Activated B cell treated with CpG ODN at 0.5 μM for 24 hours (primary cell): ENCODE measurements around the gene DGAT2. TPM values are rescaled to one million over a fixed set of nuclear protein-coding genes. Genes with fewer than 3 reads are reported as not detected.

Experiments used
- ATAC-seq: fragments of 200-7000 bp; cut with Tn5 transposase; one replicate; pipeline ENCODE4 v1.10.0; 2021; ENCODE audit warnings: low read depth, mild to moderate bottlenecking, moderate library complexity
- CTCF ChIA-PET: fragments of 350-600 bp; sonication (Branson Sonifier 250); formaldehyde crosslinking; loops from one replicate; lab custom pipeline; 2021; ENCODE audit warnings: antibody characterized with exemption; lab: Charles Lee
- POLR2A ChIA-PET: fragments of 350-600 bp; sonication (Branson Sonifier 250); formaldehyde crosslinking; loops from one replicate; lab custom pipeline; 2021; ENCODE audit warnings: antibody characterized with exemption; lab: Charles Lee
- DNase-seq: peaks from one replicate; pipeline ENCODE4 v3.0.0; 2022
- H3K27ac Mint-ChIP-seq: one replicate; pipeline ENCODE4 v1.8.0; 2020; ENCODE audit warnings: mixed read lengths
- H3K27me3 Mint-ChIP-seq: one replicate; pipeline ENCODE4 v1.8.0; 2021; ENCODE audit warnings: mixed read lengths
- H3K36me3 Mint-ChIP-seq: one replicate; pipeline ENCODE4 v1.8.0; 2021; ENCODE audit warnings: low read depth, mixed read lengths
- H3K4me1 Mint-ChIP-seq: one replicate; pipeline ENCODE4 v1.8.0; 2021; ENCODE audit warnings: mixed read lengths
- H3K4me3 Mint-ChIP-seq: one replicate; pipeline ENCODE4 v1.8.0; 2020; ENCODE audit warnings: mild to moderate bottlenecking, mixed read lengths
- H3K9me3 Mint-ChIP-seq: one replicate; pipeline ENCODE4 v1.8.0; 2020; ENCODE audit warnings: mixed read lengths
- CTCF ChIP-seq: fragments of 200-600 bp; IDR thresholded peaks from one replicate; pipeline ENCODE4 v1.8.0; 2022; ENCODE audit warnings: antibody characterized with exemption, mild to moderate bottlenecking
- intact Hi-C: fragments of 100-400 bp; cut with micrococcal nuclease; formaldehyde crosslinking; loops from one replicate; pipeline ENCODE4 v1.15.1; 2024
- total RNA-seq: library from RNA; stranded (reverse); gene quantifications from 2 replicates; pipeline ENCODE4 v1.2.3, GENCODE V29; 2022

Gene DGAT2
- total RNA-seq, 1 donor from 2014 or later: 7.9 TPM

- no peak for ATAC-seq
- Mint-ChIP-seq H3K27ac (no peak overlapping the region), H3K9me3 (no peaks in the 10 kb centered on the region), H3K4me1 (no peaks in the 10 kb centered on the region), H3K27me3 (peaks cover 1% of the 10 kb centered on the region), H3K4me3 (no peak overlapping the region), H3K36me3 (no peaks in the 10 kb centered on the region)
- POLR2A ChIA-PET: interaction anchor here (0.6 kb wide), 2 partner anchors 82 to 745 kb away, joined by 3 read pairs; no protein-coding TSS in a partner anchor
- no peak for TF ChIP-seq CTCF
- CTCF ChIA-PET: interaction anchor here (0.5 kb wide), 1 partner anchor 1046 kb away, joined by 4 read pairs; no protein-coding TSS in a partner anchor
- no peak for DNase-seq
- intact Hi-C loops: no loop called here
These were observed 8.3 kb upstream of the DGAT2 start for GRCh38 chr11:75760243-75760642.

- DNase-seq (no peak), ATAC-seq (no peak)
- H3K27ac Mint-ChIP-seq: no peak overlapping the region
- no peak overlapping the region for H3K4me3 Mint-ChIP-seq
- ChIA-PET CTCF (no interaction called here), POLR2A (interaction anchor here (0.6 kb wide), 1 partner anchor 745 kb away, joined by 3 read pairs; no protein-coding TSS in a partner anchor)
- no peaks in the 10 kb centered on the region for H3K4me1 Mint-ChIP-seq
- H3K9me3 Mint-ChIP-seq: no peaks in the 10 kb centered on the region
- no peaks in the 10 kb centered on the region for H3K36me3 Mint-ChIP-seq
- no peak for TF ChIP-seq CTCF
- no peaks in the 10 kb centered on the region for H3K27me3 Mint-ChIP-seq
- intact Hi-C loops: no loop called here
These were observed 7.7 kb upstream of the DGAT2 start for GRCh38 chr11:75760710-75761493.

GRCh38 chr11:75762158-75762557 lies 6.4 kb upstream of the DGAT2 start:
- no peak for TF ChIP-seq CTCF
- DNase-seq: no peak
- intact Hi-C loops: no loop called here
- Mint-ChIP-seq H3K4me3 (no peak overlapping the region), H3K4me1 (peaks cover under 1% of the 10 kb centered on the region), H3K27ac (no peak overlapping the region), H3K36me3 (no peaks in the 10 kb centered on the region), H3K9me3 (no peaks in the 10 kb centered on the region), H3K27me3 (no peaks in the 10 kb centered on the region)
- ChIA-PET CTCF (no interaction called here), POLR2A (no interaction called here)
- ATAC-seq: no peak

GRCh38 chr11:75762885-75763284 lies 5.7 kb upstream of the DGAT2 start:
- DNase-seq: no peak
- H3K27me3 Mint-ChIP-seq: no peaks in the 10 kb centered on the region
- intact Hi-C loops: no loop called here
- ChIA-PET CTCF (no interaction called here), POLR2A (no interaction called here)
- TF ChIP-seq CTCF: no peak
- H3K4me3 Mint-ChIP-seq: no peak overlapping the region
- ATAC-seq: no peak
- no peaks in the 10 kb centered on the region for H3K9me3 Mint-ChIP-seq
- no peaks in the 10 kb centered on the region for H3K36me3 Mint-ChIP-seq
- no peak overlapping the region for H3K27ac Mint-ChIP-seq
- peaks cover 8% of the 10 kb centered on the region for H3K4me1 Mint-ChIP-seq

GRCh38 chr11:75763846-75764245 lies 4.7 kb upstream of the DGAT2 start:
- Mint-ChIP-seq H3K4me3 (no peak overlapping the region), H3K4me1 (peaks cover 12% of the 10 kb centered on the region), H3K27me3 (no peaks in the 10 kb centered on the region), H3K9me3 (no peaks in the 10 kb centered on the region), H3K36me3 (no peaks in the 10 kb centered on the region), H3K27ac (no peak overlapping the region)
- DNase-seq: no peak
- POLR2A ChIA-PET: interaction anchor here (1.0 kb wide), 1 partner anchor 9 kb away, joined by 3 read pairs; no protein-coding TSS in a partner anchor
- intact Hi-C loops: no loop called here
- no peak for TF ChIP-seq CTCF
- ATAC-seq: no peak
- CTCF ChIA-PET: no interaction called here
